Measurements from ENCODE around the gene CFAP58. TPM values are rescaled to one million over a fixed set of nuclear protein-coding genes. Genes with fewer than 3 reads are reported as not detected.

The CFAP58 gene
- total and polyA plus RNA-seq, 2 donors (not counting 3 experiments of a cell fraction or from before 2014, with no cell fraction given) = 0.07 to 0.29 TPM

GRCh38 chr10:104308439-104308903 lies 45.2 kb upstream of the CFAP58 start:
- Histone ChIP-seq H3K9ac (replicated peaks; ENCODE audit: extremely low read depth, insufficient read depth, low read length) (no peak overlapping the region), H3K4me3 (replicated peaks in 1 of 3; ENCODE audit: insufficient read depth in 1 of 3, low read depth in 1 of 3, low read length in 3 of 3) (no peak overlapping the region), H4K20me1 (replicated peaks; ENCODE audit: control insufficient read depth, extremely low read depth, insufficient read depth, low read length) (no peaks in the 10 kb centered on the region), H3K9me1 (replicated peaks; ENCODE audit: control insufficient read depth, extremely low read depth, insufficient read depth, low read length) (no peaks in the 10 kb centered on the region), H3K79me2 (ENCODE audit: control insufficient read depth, insufficient read depth, low read length) (peaks cover 34% of the 10 kb centered on the region), H3K36me3 (ENCODE audit: control insufficient read depth in 2 of 2, extremely low read depth in 1 of 2, insufficient read depth in 2 of 2, low read length in 2 of 2) (peaks cover 3 to 6% of the 10 kb centered on the region in 2 experiments), H3K4me2 (ENCODE audit: insufficient read depth, low read length) (no peak overlapping the region), H3K9me3 (replicated peaks; ENCODE audit: control insufficient read depth, insufficient read depth, low read length) (no peaks in the 10 kb centered on the region), H2AFZ (ENCODE audit: low read depth, low read length) (no peak overlapping the region), H3K4me1 (ENCODE audit: control insufficient read depth, extremely low read depth, insufficient read depth, low read length) (peaks cover 12% of the 10 kb centered on the region), H3K27ac (ENCODE audit: insufficient read depth, low read depth, low read length) (no peak overlapping the region), H3K27me3 (ENCODE audit: control insufficient read depth in 2 of 2, insufficient read depth in 2 of 2, low read length in 2 of 2) (no peaks in the 10 kb centered on the region)
- POLR2A ChIA-PET = no interaction called here
- CTCF ChIA-PET = interaction anchor here (1.0 to 5.8 kb wide), 4 partner anchors 14 to 45 kb away, joined by 3 to 81 read pairs (median 34); partner anchors contain the start of gene CFAP58
- no TSS peak for BruUV-seq (replicated peaks)
- TF ChIP-seq POLR2A (IDR thresholded peaks at IDR 0.05; ENCODE audit: low read depth, low read length) (no peak), EZH2 (IDR thresholded peaks at IDR 0.05; ENCODE audit: borderline replicate concordance, low read depth, low read length, severe bottlenecking) (no peak), JUN (IDR thresholded peaks at IDR 0.05; ENCODE audit: borderline replicate concordance, insufficient read depth, insufficient read length, low read depth) (no peak)
- dilution Hi-C loops (cut with MboI; ENCODE audit: extremely low pct_ligation_motif_present, low sequenced_read_pairs) = no loop called here
- intact Hi-C loops (cut with micrococcal nuclease) = no loop called here
- FAIRE-seq (no peak), DNase-seq (ENCODE audit: low read depth, low spot score) (no peak)

- Histone ChIP-seq H3K79me2 (ENCODE audit: control insufficient read depth, insufficient read depth, low read length) (peaks cover 52% of the 10 kb centered on the region), H3K4me2 (ENCODE audit: insufficient read depth, low read length) (no peak overlapping the region), H3K9ac (replicated peaks; ENCODE audit: extremely low read depth, insufficient read depth, low read length) (no peak overlapping the region), H3K27me3 (ENCODE audit: control insufficient read depth in 2 of 2, insufficient read depth in 2 of 2, low read length in 2 of 2) (no peaks in the 10 kb centered on the region), H4K20me1 (replicated peaks; ENCODE audit: control insufficient read depth, extremely low read depth, insufficient read depth, low read length) (no peaks in the 10 kb centered on the region), H3K4me1 (ENCODE audit: control insufficient read depth, extremely low read depth, insufficient read depth, low read length) (peaks cover 12% of the 10 kb centered on the region), H3K4me3 (replicated peaks in 1 of 3; ENCODE audit: insufficient read depth in 1 of 3, low read depth in 1 of 3, low read length in 3 of 3) (no peak overlapping the region), H3K27ac (ENCODE audit: insufficient read depth, low read depth, low read length) (no peak overlapping the region), H3K9me3 (replicated peaks; ENCODE audit: control insufficient read depth, insufficient read depth, low read length) (no peaks in the 10 kb centered on the region), H3K36me3 (ENCODE audit: control insufficient read depth in 2 of 2, extremely low read depth in 1 of 2, insufficient read depth in 2 of 2, low read length in 2 of 2) (peaks cover 11 to 24% of the 10 kb centered on the region in 2 experiments), H3K9me1 (replicated peaks; ENCODE audit: control insufficient read depth, extremely low read depth, insufficient read depth, low read length) (no peaks in the 10 kb centered on the region), H2AFZ (ENCODE audit: low read depth, low read length) (no peak overlapping the region)
- no TSS peak for BruUV-seq (replicated peaks)
- dilution Hi-C loops (cut with MboI; ENCODE audit: extremely low pct_ligation_motif_present, low sequenced_read_pairs) (no loop called here), intact Hi-C loops (cut with micrococcal nuclease) (no loop called here)
- POLR2A ChIA-PET = interaction anchor here (1.1 kb wide), 1 partner anchor 21 kb away, joined by 4 read pairs; no protein-coding TSS in a partner anchor
- DNase-seq (ENCODE audit: low read depth, low spot score) = peak; percentile 57
- CTCF ChIA-PET = interaction anchor here (0.6 to 3.8 kb wide), 8 partner anchors 8 to 43 kb away, joined by 3 to 15 read pairs (median 4); partner anchors contain the start of gene CFAP58
- TF ChIP-seq POLR2A (IDR thresholded peaks at IDR 0.05; ENCODE audit: low read depth, low read length) (no peak), GATA2 (IDR thresholded peaks at IDR 0.05; ENCODE audit: insufficient read depth, insufficient read length, low read depth, low read length) (peak; percentile 57), MYC (IDR thresholded peaks at IDR 0.05; ENCODE audit: low read depth, low read length) (no peak)
- peak; percentile 79 for FAIRE-seq
Measured at GRCh38 chr10:104309980-104310978, 43.4 kb upstream of the CFAP58 start.
